ENCODE data around the gene DNAJB6. TPM values are rescaled to one million over a fixed set of nuclear protein-coding genes. Genes with fewer than 3 reads are reported as not detected.
A peak's percentile ranks its signal among the peaks of the same experiment; 100 is the strongest.

DNAJB6 gene
- total RNA-seq, 2 donors from 2014 or later = 113 to 118 TPM

- Mint-ChIP-seq H3K27ac (no peak overlapping the region), H3K4me3 (no peak overlapping the region), H3K27me3 (no peaks in the 10 kb centered on the region), H3K4me1 (peaks cover 31% of the 10 kb centered on the region), H3K36me3 (ENCODE audit: low read depth) (peaks cover 96% of the 10 kb centered on the region), H3K9me3 (no peaks in the 10 kb centered on the region)
- no peak for ATAC-seq (replicated peaks)
Observed at GRCh38 chr7:157371296-157371695, 34.5 kb downstream of the DNAJB6 start.

GRCh38 chr7:157372300-157373232, 35.8 kb downstream of the DNAJB6 start:
- H3K27me3 Mint-ChIP-seq = no peaks in the 10 kb centered on the region
- no peak for ATAC-seq (replicated peaks)
- H3K36me3 Mint-ChIP-seq (ENCODE audit: low read depth) = peaks cover 96% of the 10 kb centered on the region
- no peaks in the 10 kb centered on the region for H3K9me3 Mint-ChIP-seq
- no peak overlapping the region for H3K4me3 Mint-ChIP-seq
- peak overlapping the region; percentile 88 for H3K27ac Mint-ChIP-seq
- peaks cover 38% of the 10 kb centered on the region for H3K4me1 Mint-ChIP-seq

- Mint-ChIP-seq H3K9me3 (no peaks in the 10 kb centered on the region), H3K4me3 (peak overlapping the region; percentile 55), H3K36me3 (ENCODE audit: low read depth) (peaks cover 95% of the 10 kb centered on the region), H3K4me1 (peaks cover 45% of the 10 kb centered on the region), H3K27ac (peak overlapping the region; percentile 88), H3K27me3 (no peaks in the 10 kb centered on the region)
- ATAC-seq (replicated peaks) = no peak
Observed at GRCh38 chr7:157373493-157373892, 36.7 kb downstream of the DNAJB6 start.

- Mint-ChIP-seq H3K27ac (peak overlapping the region; percentile 88), H3K36me3 (ENCODE audit: low read depth) (peaks cover 96% of the 10 kb centered on the region), H3K9me3 (no peaks in the 10 kb centered on the region), H3K4me1 (peaks cover 54% of the 10 kb centered on the region), H3K27me3 (no peaks in the 10 kb centered on the region), H3K4me3 (peak overlapping the region; percentile 55)
- no peak for ATAC-seq (replicated peaks)
Observed at GRCh38 chr7:157375410-157375809, 38.6 kb downstream of the DNAJB6 start.

- no peak overlapping the region for H3K4me3 Mint-ChIP-seq
- H3K27me3 Mint-ChIP-seq = no peaks in the 10 kb centered on the region
- ATAC-seq (replicated peaks) = no peak
- H3K27ac Mint-ChIP-seq = peak overlapping the region; percentile 88
- H3K9me3 Mint-ChIP-seq = no peaks in the 10 kb centered on the region
- H3K4me1 Mint-ChIP-seq = peaks cover 54% of the 10 kb centered on the region
- peaks cover 96% of the 10 kb centered on the region for H3K36me3 Mint-ChIP-seq (ENCODE audit: low read depth)
Observed at GRCh38 chr7:157377436-157378124, 40.8 kb downstream of the DNAJB6 start.

GRCh38 chr7:157378390-157378789, 41.6 kb downstream of the DNAJB6 start:
- peak overlapping the region; percentile 88 for H3K27ac Mint-ChIP-seq
- peaks cover 46% of the 10 kb centered on the region for H3K4me1 Mint-ChIP-seq
- H3K36me3 Mint-ChIP-seq (ENCODE audit: low read depth) = peaks cover 96% of the 10 kb centered on the region
- ATAC-seq (replicated peaks) = no peak
- H3K4me3 Mint-ChIP-seq = no peak overlapping the region
- H3K27me3 Mint-ChIP-seq = no peaks in the 10 kb centered on the region
- no peaks in the 10 kb centered on the region for H3K9me3 Mint-ChIP-seq

- Mint-ChIP-seq H3K27me3 (no peaks in the 10 kb centered on the region), H3K9me3 (no peaks in the 10 kb centered on the region), H3K4me1 (peaks cover 35% of the 10 kb centered on the region), H3K27ac (no peak overlapping the region), H3K4me3 (no peak overlapping the region), H3K36me3 (ENCODE audit: low read depth) (peaks cover 96% of the 10 kb centered on the region)
- ATAC-seq (replicated peaks) = no peak
Observed at GRCh38 chr7:157379493-157379892, 42.7 kb downstream of the DNAJB6 start.

GRCh38 chr7:157380416-157380815, 43.6 kb downstream of the DNAJB6 start:
- no peaks in the 10 kb centered on the region for H3K27me3 Mint-ChIP-seq
- H3K4me1 Mint-ChIP-seq = peaks cover 26% of the 10 kb centered on the region
- peak overlapping the region; percentile 21 for H3K27ac Mint-ChIP-seq
- H3K9me3 Mint-ChIP-seq = no peaks in the 10 kb centered on the region
- no peak overlapping the region for H3K4me3 Mint-ChIP-seq
- no peak for ATAC-seq (replicated peaks)
- peaks cover 96% of the 10 kb centered on the region for H3K36me3 Mint-ChIP-seq (ENCODE audit: low read depth)

GRCh38 chr7:157383868-157384267, 47.1 kb downstream of the DNAJB6 start:
- H3K9me3 Mint-ChIP-seq = no peaks in the 10 kb centered on the region
- no peak overlapping the region for H3K27ac Mint-ChIP-seq
- peaks cover 97% of the 10 kb centered on the region for H3K36me3 Mint-ChIP-seq (ENCODE audit: low read depth)
- peaks cover 18% of the 10 kb centered on the region for H3K4me1 Mint-ChIP-seq
- H3K27me3 Mint-ChIP-seq = no peaks in the 10 kb centered on the region
- no peak for ATAC-seq (replicated peaks)
- H3K4me3 Mint-ChIP-seq = no peak overlapping the region

- no peak for ATAC-seq (replicated peaks)
- Mint-ChIP-seq H3K27ac (no peak overlapping the region), H3K27me3 (no peaks in the 10 kb centered on the region), H3K4me3 (no peak overlapping the region), H3K4me1 (peaks cover 18% of the 10 kb centered on the region), H3K9me3 (no peaks in the 10 kb centered on the region), H3K36me3 (ENCODE audit: low read depth) (peaks cover 97% of the 10 kb centered on the region)
Observed at GRCh38 chr7:157384301-157384700, 47.5 kb downstream of the DNAJB6 start.

- Mint-ChIP-seq H3K4me3 (peak overlapping the region; percentile 68), H3K27me3 (no peaks in the 10 kb centered on the region), H3K4me1 (peaks cover 24% of the 10 kb centered on the region), H3K27ac (peak overlapping the region; percentile 88), H3K36me3 (ENCODE audit: low read depth) (peaks cover 96% of the 10 kb centered on the region), H3K9me3 (no peaks in the 10 kb centered on the region)
- ATAC-seq (replicated peaks) = peak; percentile 89
Observed at GRCh38 chr7:157386979-157387800, 50.4 kb downstream of the DNAJB6 start.

GRCh38 chr7:157388301-157388700, 51.5 kb downstream of the DNAJB6 start:
- Mint-ChIP-seq H3K4me3 (no peak overlapping the region), H3K27me3 (no peaks in the 10 kb centered on the region), H3K4me1 (peaks cover 24% of the 10 kb centered on the region), H3K9me3 (no peaks in the 10 kb centered on the region), H3K27ac (no peak overlapping the region), H3K36me3 (ENCODE audit: low read depth) (peaks cover 96% of the 10 kb centered on the region)
- no peak for ATAC-seq (replicated peaks)

GRCh38 chr7:157389951-157390730, 53.3 kb downstream of the DNAJB6 start:
- Mint-ChIP-seq H3K4me1 (peaks cover 24% of the 10 kb centered on the region), H3K27me3 (no peaks in the 10 kb centered on the region), H3K9me3 (no peaks in the 10 kb centered on the region), H3K27ac (peak overlapping the region; percentile 83), H3K36me3 (ENCODE audit: low read depth) (peaks cover 92% of the 10 kb centered on the region), H3K4me3 (peak overlapping the region; percentile 76)
- peak; percentile 66 for ATAC-seq (replicated peaks)
